Measurements from ENCODE around the gene PARD3B. TPM values are rescaled to one million over a fixed set of nuclear protein-coding genes. Genes with fewer than 3 reads are reported as not detected.

Gene PARD3B
- total RNA-seq, 1 experiment from 2014 or later = 3.6 TPM

DNA sequence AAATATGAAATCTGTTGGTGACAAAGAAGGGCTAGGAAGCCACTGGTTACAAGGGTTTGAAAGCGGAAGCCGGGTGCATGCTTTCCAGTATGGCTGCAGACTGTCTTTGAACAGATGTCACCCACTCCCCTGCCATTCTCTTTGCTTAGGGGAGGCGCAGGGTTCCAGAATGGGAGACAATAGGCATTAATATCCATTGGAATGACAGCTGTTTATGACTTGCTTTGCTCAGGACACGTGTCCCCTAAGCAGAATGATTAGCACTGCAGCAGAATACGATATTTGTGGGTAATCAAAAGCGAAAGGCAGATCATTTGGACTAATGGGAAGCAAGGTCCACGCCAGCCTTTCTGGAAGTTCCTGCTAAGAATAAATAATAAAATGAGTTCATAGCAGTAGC, 1111.2 kb downstream of the PARD3B start:
- in situ Hi-C loops (cut with HindIII; ENCODE audit: low pct_unique_long_range_greater_than_20kb, low sequenced_read_pairs) (no loop called here), intact Hi-C loops (cut with micrococcal nuclease; ENCODE audit: unreplicated experiment) (no loop called here)
- no peak overlapping the region for H3K4me3 ChIP-seq (ENCODE audit: low read depth in 2 of 2, low read length in 2 of 2)
- no peak overlapping the region for H3K27ac ChIP-seq (ENCODE audit: low read length)
- ChIA-PET POLR2A (no interaction called here), CTCF (no interaction called here)
- no peaks in the 10 kb centered on the region for H3K9me3 ChIP-seq (ENCODE audit: control insufficient read depth, insufficient read depth, low read depth, low read length)
- H3K4me1 ChIP-seq (ENCODE audit: control insufficient read depth, insufficient read depth, low read length) = no peaks in the 10 kb centered on the region
- H3K27me3 ChIP-seq (ENCODE audit: control insufficient read depth, insufficient read depth, low read length) = no peaks in the 10 kb centered on the region; the same call in 1 of the 2 replicates
- DNase-seq (ENCODE audit: low read depth, low spot score) (no peak), ATAC-seq (no peak)
- BruUV-seq (replicated peaks) = no TSS peak
- TF ChIP-seq POLR2AphosphoS5 (IDR thresholded peaks at IDR 0.05; ENCODE audit: low read depth, low read length) (no peak), SIN3A (IDR thresholded peaks at IDR 0.05; ENCODE audit: borderline replicate concordance, insufficient read depth, low read depth, low read length) (no peak), TCF7L2 (IDR thresholded peaks at IDR 0.05; ENCODE audit: low read depth, low read length) (no peak)
- TF ChIP-seq, protein P1, sequence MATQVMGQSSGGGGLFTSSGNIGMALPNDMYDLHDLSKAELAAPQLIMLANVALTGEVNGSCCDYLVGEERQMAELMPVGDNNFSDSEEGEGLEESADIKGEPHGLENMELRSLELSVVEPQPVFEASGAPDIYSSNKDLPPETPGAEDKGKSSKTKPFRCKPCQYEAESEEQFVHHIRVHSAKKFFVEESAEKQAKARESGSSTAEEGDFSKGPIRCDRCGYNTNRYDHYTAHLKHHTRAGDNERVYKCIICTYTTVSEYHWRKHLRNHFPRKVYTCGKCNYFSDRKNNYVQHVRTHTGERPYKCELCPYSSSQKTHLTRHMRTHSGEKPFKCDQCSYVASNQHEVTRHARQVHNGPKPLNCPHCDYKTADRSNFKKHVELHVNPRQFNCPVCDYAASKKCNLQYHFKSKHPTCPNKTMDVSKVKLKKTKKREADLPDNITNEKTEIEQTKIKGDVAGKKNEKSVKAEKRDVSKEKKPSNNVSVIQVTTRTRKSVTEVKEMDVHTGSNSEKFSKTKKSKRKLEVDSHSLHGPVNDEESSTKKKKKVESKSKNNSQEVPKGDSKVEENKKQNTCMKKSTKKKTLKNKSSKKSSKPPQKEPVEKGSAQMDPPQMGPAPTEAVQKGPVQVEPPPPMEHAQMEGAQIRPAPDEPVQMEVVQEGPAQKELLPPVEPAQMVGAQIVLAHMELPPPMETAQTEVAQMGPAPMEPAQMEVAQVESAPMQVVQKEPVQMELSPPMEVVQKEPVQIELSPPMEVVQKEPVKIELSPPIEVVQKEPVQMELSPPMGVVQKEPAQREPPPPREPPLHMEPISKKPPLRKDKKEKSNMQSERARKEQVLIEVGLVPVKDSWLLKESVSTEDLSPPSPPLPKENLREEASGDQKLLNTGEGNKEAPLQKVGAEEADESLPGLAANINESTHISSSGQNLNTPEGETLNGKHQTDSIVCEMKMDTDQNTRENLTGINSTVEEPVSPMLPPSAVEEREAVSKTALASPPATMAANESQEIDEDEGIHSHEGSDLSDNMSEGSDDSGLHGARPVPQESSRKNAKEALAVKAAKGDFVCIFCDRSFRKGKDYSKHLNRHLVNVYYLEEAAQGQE (IDR thresholded peaks at IDR 0.05; ENCODE audit: insufficient read depth in 1 of 2, low read depth in 2 of 2, low read length in 1 of 2) = no peak
- TF ChIP-seq, protein P2, sequence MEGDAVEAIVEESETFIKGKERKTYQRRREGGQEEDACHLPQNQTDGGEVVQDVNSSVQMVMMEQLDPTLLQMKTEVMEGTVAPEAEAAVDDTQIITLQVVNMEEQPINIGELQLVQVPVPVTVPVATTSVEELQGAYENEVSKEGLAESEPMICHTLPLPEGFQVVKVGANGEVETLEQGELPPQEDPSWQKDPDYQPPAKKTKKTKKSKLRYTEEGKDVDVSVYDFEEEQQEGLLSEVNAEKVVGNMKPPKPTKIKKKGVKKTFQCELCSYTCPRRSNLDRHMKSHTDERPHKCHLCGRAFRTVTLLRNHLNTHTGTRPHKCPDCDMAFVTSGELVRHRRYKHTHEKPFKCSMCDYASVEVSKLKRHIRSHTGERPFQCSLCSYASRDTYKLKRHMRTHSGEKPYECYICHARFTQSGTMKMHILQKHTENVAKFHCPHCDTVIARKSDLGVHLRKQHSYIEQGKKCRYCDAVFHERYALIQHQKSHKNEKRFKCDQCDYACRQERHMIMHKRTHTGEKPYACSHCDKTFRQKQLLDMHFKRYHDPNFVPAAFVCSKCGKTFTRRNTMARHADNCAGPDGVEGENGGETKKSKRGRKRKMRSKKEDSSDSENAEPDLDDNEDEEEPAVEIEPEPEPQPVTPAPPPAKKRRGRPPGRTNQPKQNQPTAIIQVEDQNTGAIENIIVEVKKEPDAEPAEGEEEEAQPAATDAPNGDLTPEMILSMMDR (IDR thresholded peaks at IDR 0.05) = no peak
- no peaks in the 10 kb centered on the region for H3K36me3 ChIP-seq (ENCODE audit: control insufficient read depth, insufficient read depth, low read length)

DNA sequence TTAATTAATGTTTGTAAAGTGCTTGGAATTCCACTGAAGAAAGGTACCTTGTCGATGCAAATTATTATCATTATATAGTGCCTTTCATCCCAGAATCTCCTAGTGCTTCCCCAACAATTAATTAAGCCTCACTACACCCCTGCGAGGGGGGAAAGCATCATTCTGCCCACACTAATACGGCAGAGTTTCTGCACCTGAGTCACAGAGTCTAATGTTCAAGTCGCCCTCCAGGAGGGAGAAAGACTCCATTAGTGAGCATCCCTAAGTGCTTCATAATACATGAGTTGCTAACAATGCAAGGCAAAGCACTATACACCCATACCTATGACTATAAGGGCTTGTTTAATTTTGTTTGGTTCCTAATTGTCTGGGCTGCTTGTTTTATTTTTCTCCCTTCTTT, 1111.7 kb downstream of the PARD3B start:
- intact Hi-C loops (cut with micrococcal nuclease; ENCODE audit: unreplicated experiment) = no loop called here
- in situ Hi-C loops (cut with HindIII; ENCODE audit: low pct_unique_long_range_greater_than_20kb, low sequenced_read_pairs) = no loop called here
- Histone ChIP-seq H3K36me3 (ENCODE audit: control insufficient read depth, insufficient read depth, low read length) (no peaks in the 10 kb centered on the region), H3K9me3 (ENCODE audit: control insufficient read depth, insufficient read depth, low read depth, low read length) (no peaks in the 10 kb centered on the region), H3K4me3 (ENCODE audit: low read depth in 2 of 2, low read length in 2 of 2) (no peak overlapping the region), H3K27ac (ENCODE audit: low read length) (no peak overlapping the region), H3K4me1 (ENCODE audit: control insufficient read depth, insufficient read depth, low read length) (no peaks in the 10 kb centered on the region), H3K27me3 (ENCODE audit: control insufficient read depth, insufficient read depth, low read length) (no peaks in the 10 kb centered on the region; the same call in 1 of the 2 replicates)
- no peak for ATAC-seq
- POLR2A ChIA-PET = no interaction called here
- BruUV-seq (replicated peaks) = no TSS peak
- no peak for TF ChIP-seq TCF7L2 (IDR thresholded peaks at IDR 0.05; ENCODE audit: low read depth, low read length)
- TF ChIP-seq, protein P1 (IDR thresholded peaks at IDR 0.05; ENCODE audit: insufficient read depth in 1 of 2, low read depth in 2 of 2, low read length in 1 of 2) = no peak
- TF ChIP-seq, protein P2 (IDR thresholded peaks at IDR 0.05) = no peak
- TF ChIP-seq POLR2AphosphoS5 (IDR thresholded peaks at IDR 0.05; ENCODE audit: low read depth, low read length) = no peak
- no peak for TF ChIP-seq SIN3A (IDR thresholded peaks at IDR 0.05; ENCODE audit: borderline replicate concordance, insufficient read depth, low read depth, low read length)
- DNase-seq (ENCODE audit: low read depth, low spot score) = no peak
- CTCF ChIA-PET = no interaction called here

All from Panc1 (cell line).